ENCODE results near the gene MARCHF10. TPM values are rescaled to one million over a fixed set of nuclear protein-coding genes. Genes with fewer than 3 reads are reported as not detected.

MARCHF10 gene
- total RNA-seq, 1 donor from 2014 or later = not detected

DNA sequence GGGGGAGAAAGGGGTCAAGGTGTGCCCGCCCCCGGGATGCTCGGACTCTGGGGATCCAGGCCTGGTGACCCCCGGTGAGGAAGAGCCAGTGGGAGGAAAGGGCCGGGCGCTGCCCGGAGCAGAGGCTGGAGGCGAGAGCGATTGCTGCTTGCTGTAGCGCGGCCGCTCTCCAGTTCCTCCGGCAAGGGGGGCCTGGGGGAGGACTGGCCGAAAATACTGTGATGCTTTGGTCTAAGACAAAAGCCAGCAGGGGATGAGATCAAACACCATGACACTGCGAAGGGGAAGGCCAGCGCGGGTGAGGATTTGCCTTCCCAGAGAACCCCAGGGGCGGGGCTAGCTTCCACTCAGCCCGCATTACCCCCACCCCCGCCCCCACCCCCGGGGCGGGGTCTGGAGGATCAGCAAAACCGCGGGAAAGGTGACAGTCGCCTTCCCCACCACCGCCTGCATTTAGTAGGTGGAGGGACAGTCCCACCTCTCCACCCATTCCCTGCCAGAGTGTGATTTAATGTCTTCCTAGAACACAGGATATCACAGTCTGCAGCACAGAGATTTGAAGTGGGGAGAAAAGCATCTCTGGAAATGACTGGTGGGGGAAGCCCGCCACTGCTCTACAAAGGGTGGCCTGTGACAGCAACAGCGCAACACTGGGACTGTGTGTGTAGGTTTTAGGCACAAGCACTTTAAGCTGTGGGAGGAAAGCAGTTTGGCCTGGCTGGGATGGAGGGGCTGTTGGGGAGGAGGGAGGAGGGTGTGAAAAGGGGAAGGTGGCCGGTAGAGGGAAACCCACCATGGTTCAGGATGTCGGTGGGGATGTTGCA, 154.9 kb downstream of the MARCHF10 start:
- Mint-ChIP-seq H3K27me3 (ENCODE audit: insufficient read depth) (peaks cover 77% of the 10 kb centered on the region), H3K27ac (peak overlapping the region; percentile 51)

DNA sequence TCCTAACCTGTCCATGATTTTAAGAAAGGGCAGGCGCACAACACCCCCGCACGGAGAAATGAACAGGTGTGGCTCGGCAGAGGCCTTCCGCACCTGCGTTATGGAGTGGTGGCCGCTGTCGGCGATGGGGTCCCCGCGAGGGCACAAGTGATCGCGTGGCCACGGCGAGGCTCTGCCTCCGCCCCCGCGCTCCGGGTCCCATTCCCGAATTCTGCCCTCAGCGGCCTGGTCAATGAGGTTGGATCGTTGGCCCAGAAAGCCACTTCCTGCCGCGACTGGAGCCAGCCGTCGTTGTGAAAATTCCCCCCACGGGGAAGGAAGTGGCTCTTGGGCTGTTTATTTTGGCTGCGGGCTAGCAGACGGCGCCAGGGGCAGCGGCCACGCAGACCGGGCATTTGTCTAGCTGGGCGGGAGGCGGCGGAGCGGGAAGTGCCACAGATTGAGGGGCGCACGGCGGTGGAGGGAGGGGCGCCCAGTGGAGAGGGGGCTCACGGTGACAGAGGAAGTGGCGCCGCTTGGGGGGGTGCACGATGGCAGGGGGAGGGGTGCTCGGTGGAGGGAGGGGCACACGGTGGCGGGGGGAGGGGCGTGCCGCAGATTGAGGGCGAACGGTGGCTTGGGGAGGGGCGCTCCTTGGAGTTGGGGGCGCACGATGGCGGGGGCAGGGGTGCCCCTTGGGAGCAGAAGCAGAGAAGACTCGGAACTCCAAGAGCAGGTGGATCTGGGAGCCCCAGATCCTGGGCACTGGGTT, 155.7 kb downstream of the MARCHF10 start:
- peaks cover 79% of the 10 kb centered on the region for H3K27me3 Mint-ChIP-seq (ENCODE audit: insufficient read depth)
- H3K4me3 Mint-ChIP-seq = peak overlapping the region; percentile 74
- H3K36me3 Mint-ChIP-seq (ENCODE audit: low read depth) = no peaks in the 10 kb centered on the region
- H3K27ac Mint-ChIP-seq = peak overlapping the region; percentile 55
- no peaks in the 10 kb centered on the region for H3K9me3 Mint-ChIP-seq
- peaks cover 21% of the 10 kb centered on the region for H3K4me1 Mint-ChIP-seq (ENCODE audit: low read depth)
- intact Hi-C loops (cut with micrococcal nuclease) = loop anchor here (1.0 kb wide), 5 partner anchors 9 to 313 kb away; partner anchors contain the start of gene METTL2A
- peak; percentile 24 for DNase-seq (ENCODE audit: low spot score)

More for the DNA sequence above, 154.9 kb downstream of the MARCHF10 start:
- intact Hi-C loops (cut with micrococcal nuclease) = loop anchor here (1.0 kb wide), 5 partner anchors 10 to 312 kb away; partner anchors contain the start of gene METTL2A
- peak overlapping the region; percentile 61 for H3K4me3 Mint-ChIP-seq
- H3K9me3 Mint-ChIP-seq = no peaks in the 10 kb centered on the region
- no peaks in the 10 kb centered on the region for H3K36me3 Mint-ChIP-seq (ENCODE audit: low read depth)
- H3K4me1 Mint-ChIP-seq (ENCODE audit: low read depth) = peaks cover 21% of the 10 kb centered on the region
- DNase-seq (ENCODE audit: low spot score) = peak; percentile 78

Other genes with a start within 250 kb of the MARCHF10 start
- 1.6 TPM in 2 replicates for gene MRC2, start 180.6 kb downstream of the MARCHF10 start, total RNA-seq
- gene TANC2, start 157.9 kb upstream of the MARCHF10 start, total RNA-seq = 1.0 and 1.4 TPM in 2 replicates